ENCODE measurements around the gene CAMTA1. TPM values are rescaled to one million over a fixed set of nuclear protein-coding genes. Genes with fewer than 3 reads are reported as not detected.

Gene CAMTA1
- total RNA-seq, 1 experiment from 2014 or later = 50.3 TPM

- no peak overlapping the region for H3K4me3 Mint-ChIP-seq (ENCODE audit: low read depth, unreplicated experiment)
Measured at GRCh38 chr1:6979003-6979613, 193.9 kb downstream of the CAMTA1 start.

DNA sequence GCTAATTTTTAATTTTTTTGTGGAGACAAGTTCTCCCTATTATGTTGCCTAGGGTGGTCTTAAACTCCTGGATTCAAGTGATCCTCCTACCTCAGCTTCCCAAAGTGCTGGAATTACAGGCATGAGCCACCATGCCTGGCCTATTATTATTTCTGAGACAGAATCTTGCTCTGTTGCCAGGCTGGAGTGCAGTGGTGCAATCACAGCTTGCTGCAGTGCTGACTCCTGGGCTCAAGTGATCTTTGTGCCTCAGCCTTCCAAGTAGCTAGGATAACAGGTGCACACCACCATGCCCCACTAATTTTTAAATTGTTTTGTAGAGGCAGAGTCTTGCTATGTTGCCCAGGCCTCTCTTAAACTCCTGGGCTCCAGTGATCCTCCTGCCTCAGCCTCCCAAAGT lies 196.3 kb downstream of the CAMTA1 start:
- CTCF ChIA-PET = no interaction called here
- H3K4me1 Mint-ChIP-seq (ENCODE audit: low read depth, unreplicated experiment) = no peaks in the 10 kb centered on the region
- no TSS peak for BruUV-seq (replicated peaks)
- H3K4me3 Mint-ChIP-seq (ENCODE audit: low read depth, unreplicated experiment) = no peak overlapping the region
- intact Hi-C loops (cut with micrococcal nuclease; ENCODE audit: unreplicated experiment) = no loop called here
- TF ChIP-seq, protein P1, sequence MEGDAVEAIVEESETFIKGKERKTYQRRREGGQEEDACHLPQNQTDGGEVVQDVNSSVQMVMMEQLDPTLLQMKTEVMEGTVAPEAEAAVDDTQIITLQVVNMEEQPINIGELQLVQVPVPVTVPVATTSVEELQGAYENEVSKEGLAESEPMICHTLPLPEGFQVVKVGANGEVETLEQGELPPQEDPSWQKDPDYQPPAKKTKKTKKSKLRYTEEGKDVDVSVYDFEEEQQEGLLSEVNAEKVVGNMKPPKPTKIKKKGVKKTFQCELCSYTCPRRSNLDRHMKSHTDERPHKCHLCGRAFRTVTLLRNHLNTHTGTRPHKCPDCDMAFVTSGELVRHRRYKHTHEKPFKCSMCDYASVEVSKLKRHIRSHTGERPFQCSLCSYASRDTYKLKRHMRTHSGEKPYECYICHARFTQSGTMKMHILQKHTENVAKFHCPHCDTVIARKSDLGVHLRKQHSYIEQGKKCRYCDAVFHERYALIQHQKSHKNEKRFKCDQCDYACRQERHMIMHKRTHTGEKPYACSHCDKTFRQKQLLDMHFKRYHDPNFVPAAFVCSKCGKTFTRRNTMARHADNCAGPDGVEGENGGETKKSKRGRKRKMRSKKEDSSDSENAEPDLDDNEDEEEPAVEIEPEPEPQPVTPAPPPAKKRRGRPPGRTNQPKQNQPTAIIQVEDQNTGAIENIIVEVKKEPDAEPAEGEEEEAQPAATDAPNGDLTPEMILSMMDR (IDR thresholded peaks at IDR 0.05; ENCODE audit: unreplicated experiment) = no peak
- peaks cover 67% of the 10 kb centered on the region for H3K27me3 Mint-ChIP-seq (ENCODE audit: unreplicated experiment)
- peaks cover 4% of the 10 kb centered on the region for H3K9me3 Mint-ChIP-seq (ENCODE audit: low read depth, unreplicated experiment)
- H3K36me3 Mint-ChIP-seq (ENCODE audit: insufficient read depth, unreplicated experiment) = no peaks in the 10 kb centered on the region
- no peak overlapping the region for H3K27ac Mint-ChIP-seq (ENCODE audit: unreplicated experiment)
- no peak for DNase-seq

More at GRCh38 chr1:6979003-6979613, 193.9 kb downstream of the CAMTA1 start:
- TF ChIP-seq, protein P1 (IDR thresholded peaks at IDR 0.05; ENCODE audit: unreplicated experiment) = no peak
- no peak for DNase-seq
- CTCF ChIA-PET = no interaction called here
- Mint-ChIP-seq H3K27ac (ENCODE audit: unreplicated experiment) (no peak overlapping the region), H3K36me3 (ENCODE audit: insufficient read depth, unreplicated experiment) (no peaks in the 10 kb centered on the region), H3K27me3 (ENCODE audit: unreplicated experiment) (peaks cover 69% of the 10 kb centered on the region), H3K9me3 (ENCODE audit: low read depth, unreplicated experiment) (peaks cover 4% of the 10 kb centered on the region), H3K4me1 (ENCODE audit: low read depth, unreplicated experiment) (no peaks in the 10 kb centered on the region)
- no TSS peak for BruUV-seq (replicated peaks)
- intact Hi-C loops (cut with micrococcal nuclease; ENCODE audit: unreplicated experiment) = no loop called here

DNA sequence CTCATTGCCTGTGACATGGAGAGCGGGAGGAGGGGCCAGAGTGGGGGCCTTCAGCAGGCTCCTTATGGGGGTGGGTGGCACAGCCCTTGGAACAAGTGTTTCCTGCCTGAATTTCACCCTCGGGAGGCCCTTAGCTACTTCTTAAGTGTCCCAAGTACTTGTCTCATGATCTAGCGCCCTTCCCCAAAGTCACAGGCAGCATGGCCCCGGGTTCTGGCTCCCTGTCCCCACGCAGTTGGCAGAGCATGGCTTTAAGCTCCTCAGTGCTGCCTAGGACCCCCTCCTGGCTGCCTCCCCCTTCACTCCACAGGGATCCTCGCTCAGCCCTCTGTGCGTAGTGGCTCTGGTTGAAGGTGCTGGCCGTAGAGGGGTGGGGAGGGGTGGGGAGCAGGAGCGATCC lies 197.2 kb downstream of the CAMTA1 start:
- Mint-ChIP-seq H3K4me1 (ENCODE audit: low read depth, unreplicated experiment) (no peaks in the 10 kb centered on the region), H3K36me3 (ENCODE audit: insufficient read depth, unreplicated experiment) (no peaks in the 10 kb centered on the region), H3K27me3 (ENCODE audit: unreplicated experiment) (peaks cover 64% of the 10 kb centered on the region), H3K4me3 (ENCODE audit: low read depth, unreplicated experiment) (no peak overlapping the region), H3K27ac (ENCODE audit: unreplicated experiment) (no peak overlapping the region), H3K9me3 (ENCODE audit: low read depth, unreplicated experiment) (peaks cover 4% of the 10 kb centered on the region)
- CTCF ChIA-PET = no interaction called here
- DNase-seq = no peak
- no TSS peak for BruUV-seq (replicated peaks)
- intact Hi-C loops (cut with micrococcal nuclease; ENCODE audit: unreplicated experiment) = no loop called here
- TF ChIP-seq, protein P1 (IDR thresholded peaks at IDR 0.05; ENCODE audit: unreplicated experiment) = no peak

GRCh38 chr1:6982860-6983259 lies 197.6 kb downstream of the CAMTA1 start:
- intact Hi-C loops (cut with micrococcal nuclease; ENCODE audit: unreplicated experiment) = no loop called here
- CTCF ChIA-PET = no interaction called here
- Mint-ChIP-seq H3K4me3 (ENCODE audit: low read depth, unreplicated experiment) (no peak overlapping the region), H3K27ac (ENCODE audit: unreplicated experiment) (no peak overlapping the region), H3K27me3 (ENCODE audit: unreplicated experiment) (peaks cover 64% of the 10 kb centered on the region), H3K9me3 (ENCODE audit: low read depth, unreplicated experiment) (peaks cover 4% of the 10 kb centered on the region), H3K4me1 (ENCODE audit: low read depth, unreplicated experiment) (no peaks in the 10 kb centered on the region), H3K36me3 (ENCODE audit: insufficient read depth, unreplicated experiment) (no peaks in the 10 kb centered on the region)
- no TSS peak for BruUV-seq (replicated peaks)
- TF ChIP-seq, protein P1 (IDR thresholded peaks at IDR 0.05; ENCODE audit: unreplicated experiment) = no peak
- no peak for DNase-seq
